K562 treated with DMSO at 1 percent for 4 hours (cell line): Measurements from ENCODE around the gene LRRC59. TPM values are rescaled to one million over a fixed set of nuclear protein-coding genes. Genes with fewer than 3 reads are reported as not detected.

Experiments
- total RNA-seq: library from RNA; unstranded; fragments of 300-600 nt; gene quantifications from 2 replicates; pipeline ENCODE4 v1.2.3, GENCODE V29; 2022; ENCODE audit not compliant: insufficient read depth

Gene LRRC59
- 188 TPM in 2 replicates for total RNA-seq

GRCh38 chr17:50397111-50397918 is at the start of gene LRRC59:
TSS of gene LRRC59 (minus strand) at chr17:50397523. CDS start at chr17:50397317, 206 bp downstream.

GRCh38 chr17:50425682-50426471 is 28.6 kb upstream of the LRRC59 start, which contains the start of gene ACSF2:
TSS of gene ACSF2 (plus strand) at chr17:50426218. CDS start at chr17:50426262, 44 bp downstream.

DNA sequence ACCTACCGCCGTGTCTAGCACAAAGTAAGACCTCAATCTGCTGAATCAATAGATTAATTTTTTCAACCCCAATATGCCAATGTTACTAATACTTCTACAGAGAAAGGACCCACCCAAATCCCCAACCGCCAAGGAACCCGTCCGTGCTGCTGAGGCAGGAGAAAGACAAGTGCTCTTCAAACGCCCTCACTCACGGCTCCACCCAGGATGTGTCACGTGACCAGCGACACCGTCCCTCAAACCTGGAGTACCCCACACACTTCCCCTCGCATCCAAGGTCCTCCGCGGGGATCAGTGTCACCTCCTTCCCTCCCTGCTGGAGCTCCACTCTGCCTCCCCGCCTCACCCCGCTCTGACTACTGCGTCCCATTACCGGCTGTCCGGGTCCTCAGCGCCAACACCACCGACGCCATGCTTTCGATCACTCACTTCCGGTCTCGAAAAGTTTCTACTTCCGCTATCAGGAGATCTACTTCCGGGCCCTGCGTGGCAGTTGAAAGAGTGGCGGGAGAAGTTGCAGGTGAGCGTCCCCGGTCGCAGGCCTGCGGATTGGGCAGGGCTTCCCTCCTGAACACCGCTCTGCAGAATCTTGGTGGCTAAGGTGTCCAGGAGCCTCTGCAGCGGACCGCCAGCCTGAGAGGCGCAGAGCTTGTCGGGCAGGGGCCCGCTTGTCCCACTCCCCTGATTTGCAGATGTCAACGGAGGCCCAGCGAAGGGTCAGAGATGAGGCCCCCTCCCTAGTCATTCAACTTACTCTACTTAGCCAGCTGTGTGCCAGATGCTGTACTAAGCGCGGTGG is 24.4 kb downstream of the LRRC59 start, which contains the start of the genes EME1 and MRPL27:
Gene EME1 (plus strand): TSS at position 472 of the 799 bp plus-strand sequence. CDS start 1,980 bp downstream, outside the sequence.
Gene MRPL27 (minus strand): TSS at position 427 of the 799 bp plus-strand sequence. CDS start 14 bp downstream, at position 413.

GRCh38 chr17:50345432-50346312 is 51.7 kb downstream of the LRRC59 start, which contains the start of gene XYLT2:
TSS of gene XYLT2 (plus strand) at chr17:50346126. CDS start at chr17:50346141, 15 bp downstream.

Other genes starting within 250 kb of the LRRC59 start
- gene PPP1R9B, start 246.8 kb downstream of the LRRC59 start, total RNA-seq, result 21.4 and 26.4 TPM in 2 replicates
- not detected in 2 replicates for gene SGCA, start 231.5 kb downstream of the LRRC59 start, total RNA-seq
- gene COL1A1, start 195.9 kb downstream of the LRRC59 start, total RNA-seq, result 0.63 and 0.67 TPM in 2 replicates
- gene TMEM92, start 123.1 kb downstream of the LRRC59 start, total RNA-seq, result 1.3 TPM in 1 of 2 replicates, not detected in the other
- 7.5 and 7.7 TPM in 2 replicates for gene XYLT2, start 51.4 kb downstream of the LRRC59 start, total RNA-seq
- gene MRPL27, start 24.3 kb downstream of the LRRC59 start, total RNA-seq, result 55.0 and 62.6 TPM in 2 replicates
- gene EME1, start 24.3 kb downstream of the LRRC59 start, total RNA-seq, result 12.6 and 13.4 TPM in 2 replicates
- gene ACSF2, start 28.7 kb upstream of the LRRC59 start, total RNA-seq, result 20.7 and 28.9 TPM in 2 replicates
- 0.38 TPM in 1 of 2 replicates, not detected in the other for gene CHAD, start 71.4 kb upstream of the LRRC59 start, total RNA-seq
- gene RSAD1, start 81.3 kb upstream of the LRRC59 start, total RNA-seq, result 18.4 and 21.4 TPM in 2 replicates
- not detected in 2 replicates for gene MYCBPAP, start 110.9 kb upstream of the LRRC59 start, total RNA-seq
- gene EPN3, start 135.2 kb upstream of the LRRC59 start, total RNA-seq, result not detected in 2 replicates
- 2.9 and 4.8 TPM in 2 replicates for gene SPATA20, start 149.7 kb upstream of the LRRC59 start, total RNA-seq
- gene CACNA1G, start 163.2 kb upstream of the LRRC59 start, total RNA-seq, result not detected in 2 replicates
- not detected in 2 replicates for gene ABCC3, start 237.4 kb upstream of the LRRC59 start, total RNA-seq